Mucosa of descending colon (tissue), 3 donors: Measurements from ENCODE around the gene CTF1. TPM values are rescaled to one million over a fixed set of nuclear protein-coding genes. Genes with fewer than 3 reads are reported as not detected.

Source experiments
- ATAC-seq: fragments of 200-7000 bp; cut with Tn5 transposase; one replicate; pipeline ENCODE4 v1.9.1; 2020; ENCODE audit warnings: mild to moderate bottlenecking, moderate library complexity
- DNase-seq, 3 donors: peaks; one replicate each; pipeline ENCODE4 v3.0.0-alpha.2; 2020
- H3K36me3 ChIP-seq: fragments of 200-600 bp; one replicate; pipeline ENCODE4 v1.8.0; 2021; ENCODE audit warnings: low read depth, mild to moderate bottlenecking
- H3K4me1 ChIP-seq: fragments of 200-600 bp; one replicate; pipeline ENCODE4 v1.8.0; 2021; ENCODE audit warnings: low read depth, mild to moderate bottlenecking
- H3K4me3 ChIP-seq: fragments of 200-600 bp; one replicate; pipeline ENCODE4 v1.8.0; 2021; ENCODE audit warnings: mild to moderate bottlenecking
- H3K9me3 ChIP-seq: fragments of 200-600 bp; one replicate; pipeline ENCODE4 v1.8.0; 2021; ENCODE audit warnings: mild to moderate bottlenecking
- CTCF ChIP-seq: fragments of 200-600 bp; IDR thresholded peaks from one replicate; pipeline ENCODE4 v1.8.0; 2022; ENCODE audit warnings: antibody characterized with exemption, mild to moderate bottlenecking
- intact Hi-C, 2 donors: fragments of 100-400 bp; cut with DNase I in 1 of 2; cut with micrococcal nuclease in 1 of 2; formaldehyde crosslinking; loops; one replicate each; pipeline versions ENCODE4 v1.11.0 to v1.11.1; 2022; cut with DNase I, micrococcal nuclease
- long read RNA-seq, 2 donors: library from polyadenylated mRNA; unstranded; transcript quantifications; one replicate each; pipeline ENCODE4 v2.0.0, GENCODE V29; 2019 to 2021
- total RNA-seq, 3 donors: library from RNA; stranded (reverse); fragmentation: NEBNext Ultra II Directional in 2 of 3; extraction: Animal tissue kit (Norgen Biotek cat#: 25700) in 2 of 3; gene quantifications; one replicate each; pipeline versions ENCODE4 v1.2.1 to v1.2.4, GENCODE V29; 2021 to 2023
- donor health status: DM: no; HTN: no; CAD: no; lungs with moderate emphysema.
- donor health status: DM: no; HTN: no; CAD: no.
- donor health status: DM: no; HTN: yes; CAD: no.

CTF1 gene
- 1 to 10 TPM; 1.1 to 7.6 (median 1.5) TPM for total RNA-seq
- long read RNA-seq, donor 1, transcript CTF1-201 (3 exons, 1,664 nt), result major isoform, 10 of 18 reads
- long read RNA-seq, donor 1, partial matches to known transcripts, result 0 of 18 reads
- long read RNA-seq, donor 1, other reads (novel, unspliced or antisense), result 5 of 18 reads
- long read RNA-seq, donor 2, result 0 reads

- H3K4me1 ChIP-seq, result peaks cover 23% of the 10 kb centered on the region
- intact Hi-C loops, result no loop called here
Measured at GRCh38 chr16:30896261-30896888, at the start of gene CTF1. TSS of gene CTF1 (plus strand) at chr16:30896614. CDS start at chr16:30896644, 30 bp downstream.

GRCh38 chr16:30846649-30847402, 49.6 kb upstream of the CTF1 start:
- H3K9me3 ChIP-seq, result no peaks in the 10 kb centered on the region
- intact Hi-C loops, result no loop called here
- H3K4me1 ChIP-seq, result peaks cover 5% of the 10 kb centered on the region
- DNase-seq (no peak), ATAC-seq (no peak)
- no peak overlapping the region for H3K4me3 ChIP-seq
- no peaks in the 10 kb centered on the region for H3K36me3 ChIP-seq
- TF ChIP-seq CTCF, result no peak

More at GRCh38 chr16:30896261-30896888, at the start of gene CTF1:
- no peak for TF ChIP-seq CTCF
- no peak within 1 kb of the TSS for H3K4me3 ChIP-seq
- no peaks in the 10 kb centered on the region for H3K36me3 ChIP-seq
- peak; percentile 61 to 74 (median 73) for DNase-seq
- H3K9me3 ChIP-seq, result no peaks in the 10 kb centered on the region
- ATAC-seq, result peak; percentile 0

GRCh38 chr16:30850246-30850645, 46.2 kb upstream of the CTF1 start:
- Histone ChIP-seq H3K36me3 (no peaks in the 10 kb centered on the region), H3K4me1 (no peaks in the 10 kb centered on the region), H3K9me3 (no peaks in the 10 kb centered on the region), H3K4me3 (no peak overlapping the region)
- intact Hi-C loops, result no loop called here
- no peak for ATAC-seq
- no peak for TF ChIP-seq CTCF
- no peak for DNase-seq

GRCh38 chr16:30853758-30854157, 42.7 kb upstream of the CTF1 start:
- Histone ChIP-seq H3K4me1 (no peaks in the 10 kb centered on the region), H3K36me3 (no peaks in the 10 kb centered on the region), H3K9me3 (no peaks in the 10 kb centered on the region), H3K4me3 (no peak overlapping the region)
- ATAC-seq (no peak), DNase-seq (no peak)
- no peak for TF ChIP-seq CTCF
- intact Hi-C loops, result no loop called here

- no peaks in the 10 kb centered on the region for H3K4me1 ChIP-seq
- ATAC-seq (no peak), DNase-seq (no peak)
- TF ChIP-seq CTCF, result no peak
- H3K9me3 ChIP-seq, result no peaks in the 10 kb centered on the region
- intact Hi-C loops, result no loop called here
- no peaks in the 10 kb centered on the region for H3K36me3 ChIP-seq
- H3K4me3 ChIP-seq, result no peak overlapping the region
Measured at GRCh38 chr16:30858111-30858495, 38.3 kb upstream of the CTF1 start.
